Bone marrow (tissue), 2 donors: ENCODE results near the gene UBA3.

Source experiments
- DNase-seq, 2 donors: peaks; one replicate each; lab custom pipeline; 2025; lab: John Stamatoyannopoulos, UW

The UBA3 gene

DNA sequence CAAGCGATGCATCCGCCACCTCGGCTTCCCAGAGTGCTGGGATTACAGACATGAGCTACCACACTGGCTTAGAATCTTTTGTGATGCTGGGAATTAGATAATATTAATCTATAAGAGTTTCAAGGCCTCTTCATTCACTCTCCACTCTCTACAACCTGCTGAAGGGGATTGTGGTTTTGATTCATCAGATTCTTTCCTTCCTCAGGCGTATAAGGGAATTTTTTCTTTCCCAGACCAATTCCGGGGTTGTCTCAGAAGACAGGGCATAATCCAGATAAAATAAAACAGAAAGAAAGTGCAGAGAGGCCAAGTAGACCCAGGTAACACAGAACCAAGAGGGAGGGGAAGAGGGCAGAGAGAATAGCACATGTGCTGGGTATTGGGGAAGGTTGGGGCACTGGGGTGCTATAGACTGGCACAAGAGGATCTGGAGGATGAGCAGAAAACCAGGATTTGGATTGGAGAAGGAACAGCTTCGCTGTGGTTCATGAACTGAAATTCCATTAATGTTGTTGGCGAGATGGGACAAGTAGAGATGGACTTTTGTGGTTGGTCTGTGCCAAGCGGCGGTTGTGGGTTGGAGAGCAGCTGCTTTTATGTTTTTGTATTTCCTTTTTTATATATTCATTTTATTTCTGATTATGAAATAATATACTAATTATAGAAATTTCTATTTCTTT is 17.4 kb upstream of the UBA3 start:
- DNase-seq, result no peak

DNA sequence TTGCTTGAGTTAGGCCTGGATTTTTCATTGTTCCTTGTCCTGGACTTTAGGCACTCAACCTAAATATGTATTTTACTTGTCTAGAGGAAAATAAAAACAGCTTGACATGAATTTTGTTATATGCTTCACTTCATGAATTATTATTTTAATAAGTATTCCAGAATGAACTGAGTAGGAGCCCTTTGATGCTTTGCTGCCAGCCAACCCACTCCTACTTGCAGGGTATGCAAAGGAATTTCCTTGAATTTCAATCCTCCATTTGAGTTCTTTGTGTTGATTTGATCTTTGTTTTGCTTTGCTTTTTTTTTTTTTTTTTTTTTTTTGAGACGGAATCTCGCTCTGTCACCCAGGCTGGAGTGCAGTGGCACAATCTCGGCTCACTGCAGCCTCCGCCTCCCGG is 16.1 kb upstream of the UBA3 start:
- no peak for DNase-seq

DNA sequence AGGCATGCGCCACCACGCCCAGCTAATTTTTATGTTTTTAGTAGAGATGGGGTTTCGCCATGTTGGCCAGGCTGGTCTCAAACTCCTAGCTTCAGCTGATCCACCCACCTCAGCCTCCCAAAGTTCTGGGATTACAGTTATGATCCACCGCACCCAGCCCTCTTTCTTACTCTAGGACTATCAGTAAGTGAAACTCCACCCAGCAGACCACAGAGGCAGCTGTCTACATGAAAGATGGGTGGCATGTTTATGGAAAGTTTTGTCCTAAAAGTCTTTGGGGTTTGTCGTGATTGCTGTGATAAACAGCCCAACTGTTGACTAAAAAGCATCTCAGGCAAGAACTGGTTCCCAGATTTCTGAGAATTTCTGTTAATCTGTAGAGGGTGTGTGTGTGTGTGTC is 15.5 kb upstream of the UBA3 start:
- DNase-seq, result no peak

DNA sequence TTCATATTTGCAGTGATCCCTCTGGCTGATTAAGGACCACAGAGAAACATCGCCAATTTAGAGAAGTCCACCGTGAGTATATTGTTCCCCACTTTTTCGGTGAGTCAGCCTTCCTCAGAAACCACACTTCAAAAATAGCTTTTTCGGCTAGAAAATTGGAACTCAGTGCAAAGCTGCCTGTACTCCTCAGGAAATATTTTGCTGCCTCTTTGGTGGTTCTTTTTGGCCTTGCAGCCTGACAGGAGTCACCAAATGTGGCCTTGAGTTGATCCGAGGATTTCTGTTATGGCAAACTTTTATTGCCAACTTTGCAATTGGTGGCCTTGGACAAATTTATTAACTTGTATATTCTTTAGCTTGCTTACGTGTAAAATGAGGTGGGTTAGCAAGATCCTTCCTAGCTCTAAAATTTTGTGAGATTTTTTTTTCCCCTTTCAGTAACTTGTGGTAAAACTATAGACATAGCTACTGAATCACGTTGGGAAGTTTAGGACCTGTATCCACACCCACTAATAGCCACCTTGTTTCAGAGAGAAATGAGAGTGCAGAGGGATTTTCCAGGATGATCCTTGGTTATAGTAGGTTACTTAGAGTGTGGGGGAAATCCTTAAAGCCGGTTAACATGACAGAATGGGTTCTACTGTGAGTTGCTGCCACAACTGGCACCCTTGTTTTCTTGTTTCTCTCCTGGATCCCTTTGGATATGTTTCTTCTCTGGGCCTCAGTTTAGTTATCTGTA is 14.5 kb upstream of the UBA3 start:
- DNase-seq, result peak in 1 of 2 donors; percentile 96

DNA sequence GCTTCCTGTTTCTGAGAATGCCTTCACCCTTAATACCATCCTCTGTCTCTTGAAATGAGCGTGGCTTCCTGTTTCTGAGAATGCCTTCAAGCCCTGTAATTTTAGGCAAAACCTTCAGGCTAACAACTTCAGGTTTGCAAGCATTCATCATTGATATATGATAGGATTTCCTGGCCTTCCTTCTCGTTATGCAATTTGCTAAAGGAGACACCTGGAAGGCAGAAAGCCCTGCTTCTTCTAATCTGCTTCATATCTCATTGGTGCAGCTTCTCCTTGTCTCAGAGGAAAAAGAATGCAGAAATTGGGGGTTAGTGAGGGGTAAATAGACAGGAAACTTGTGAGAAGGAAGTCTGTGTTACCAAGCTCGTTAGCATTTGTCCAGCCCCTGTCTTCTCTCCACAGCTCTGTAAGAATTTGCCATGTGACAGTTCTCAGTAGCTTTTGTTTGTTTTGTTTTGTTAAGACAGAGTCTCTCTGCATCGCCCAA is 11.9 kb upstream of the UBA3 start:
- peak in 1 of 2 donors; percentile 88 for DNase-seq

DNA sequence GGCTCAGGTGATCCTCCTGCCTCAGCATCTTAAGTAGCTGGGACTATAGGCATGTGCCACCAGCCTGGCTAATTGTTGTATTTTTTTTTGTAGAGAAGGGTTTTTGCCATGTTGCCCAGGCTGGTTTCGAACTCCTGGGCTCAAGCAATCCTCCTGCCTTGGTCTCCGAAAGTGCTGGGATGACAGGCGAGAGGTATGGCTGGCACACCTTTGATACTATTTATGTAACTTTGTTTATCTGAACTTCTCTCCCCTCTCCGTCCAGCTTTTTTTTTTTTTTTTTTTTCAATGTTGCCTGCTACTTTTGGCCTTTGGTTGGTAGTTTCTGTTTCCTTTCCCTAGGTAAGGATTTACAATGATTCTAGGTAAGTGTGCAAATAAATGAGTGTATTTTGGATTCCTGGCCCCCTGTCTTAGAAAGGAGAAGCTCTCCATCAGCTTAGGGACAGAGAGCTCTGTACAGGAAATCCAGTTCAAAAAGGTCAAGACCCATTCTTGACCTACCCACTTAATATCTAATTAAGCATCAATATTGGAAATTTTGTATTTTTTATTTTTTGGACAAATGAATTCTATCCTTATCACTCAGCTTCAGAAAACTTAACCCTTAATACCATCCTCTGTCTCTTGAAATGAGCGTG is 11.3 kb upstream of the UBA3 start:
- no peak for DNase-seq

DNA sequence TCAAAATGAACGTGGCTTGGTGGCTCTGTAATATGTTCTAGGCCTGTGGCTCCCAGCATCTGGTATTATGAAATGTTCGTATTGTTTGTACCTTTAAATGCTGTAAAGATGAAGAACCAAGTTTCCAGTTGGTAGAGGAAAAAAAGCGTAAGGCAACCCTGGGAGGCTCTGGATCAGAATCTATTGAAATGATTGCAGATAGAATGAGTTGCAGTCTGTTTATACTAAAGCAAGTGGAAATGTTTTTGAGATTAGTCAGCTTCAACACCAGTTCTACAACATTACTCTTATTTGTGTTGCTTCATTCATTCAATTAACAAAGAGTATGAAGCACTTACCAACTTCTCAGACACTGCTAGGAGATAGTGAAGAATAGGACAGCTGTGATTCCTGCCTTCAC is 9.9 kb upstream of the UBA3 start:
- no peak for DNase-seq

DNA sequence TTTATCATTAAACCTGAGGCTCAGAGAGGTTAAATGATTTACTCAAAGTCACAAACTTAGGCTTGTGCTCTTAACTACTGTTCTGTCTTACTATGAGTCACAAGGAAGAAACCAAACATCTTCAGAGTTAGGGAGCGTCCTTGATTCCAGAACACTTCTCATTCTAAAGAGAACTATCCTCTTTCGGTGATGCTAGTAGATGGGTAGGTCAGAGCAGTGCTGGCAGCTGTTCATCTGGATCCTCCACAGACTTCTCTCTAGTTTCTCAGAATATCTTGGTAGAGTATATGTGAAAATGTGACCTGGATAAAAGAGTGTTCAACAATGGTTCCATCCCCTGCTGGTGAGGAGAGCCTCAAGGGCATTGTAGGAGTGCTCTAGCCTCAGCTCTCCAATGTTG is 7.9 kb upstream of the UBA3 start:
- DNase-seq, result no peak

DNA sequence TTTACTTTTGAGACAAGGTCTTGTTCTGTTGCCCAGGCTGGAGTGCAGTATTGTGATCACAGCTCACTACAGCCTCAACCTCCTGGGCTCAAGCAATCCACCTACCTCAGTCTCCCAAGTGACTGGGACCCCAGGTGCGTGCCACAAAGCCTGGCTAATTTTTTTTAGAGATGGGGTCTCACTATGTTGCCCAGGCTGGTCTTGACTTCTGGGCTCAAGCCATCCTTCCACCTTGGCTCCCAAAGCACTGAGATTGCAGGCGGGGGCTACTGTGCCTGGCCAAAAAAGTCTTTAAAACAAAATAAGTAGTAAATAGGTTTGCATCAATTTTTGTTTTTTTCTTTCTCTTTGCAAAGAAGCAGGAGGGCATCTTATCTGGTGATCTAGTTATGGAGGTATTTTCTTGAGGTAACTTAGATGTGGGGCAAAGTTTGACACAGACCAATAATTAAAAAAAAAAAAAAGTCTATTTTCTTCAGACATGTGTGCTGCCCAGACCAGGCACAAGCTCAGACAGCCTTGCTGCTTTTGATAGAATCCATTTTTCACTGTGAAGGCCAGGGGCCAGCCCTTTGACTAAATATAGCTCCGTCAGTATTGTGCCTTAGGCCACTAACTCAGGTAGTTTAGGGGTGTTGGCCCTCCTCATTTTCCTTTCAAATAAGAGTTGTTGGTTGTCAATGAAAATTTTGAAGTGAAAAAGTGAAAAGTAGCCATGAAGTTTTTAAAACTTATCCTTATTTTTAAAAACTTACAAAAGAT is 7.0 kb upstream of the UBA3 start:
- DNase-seq, result no peak

DNA sequence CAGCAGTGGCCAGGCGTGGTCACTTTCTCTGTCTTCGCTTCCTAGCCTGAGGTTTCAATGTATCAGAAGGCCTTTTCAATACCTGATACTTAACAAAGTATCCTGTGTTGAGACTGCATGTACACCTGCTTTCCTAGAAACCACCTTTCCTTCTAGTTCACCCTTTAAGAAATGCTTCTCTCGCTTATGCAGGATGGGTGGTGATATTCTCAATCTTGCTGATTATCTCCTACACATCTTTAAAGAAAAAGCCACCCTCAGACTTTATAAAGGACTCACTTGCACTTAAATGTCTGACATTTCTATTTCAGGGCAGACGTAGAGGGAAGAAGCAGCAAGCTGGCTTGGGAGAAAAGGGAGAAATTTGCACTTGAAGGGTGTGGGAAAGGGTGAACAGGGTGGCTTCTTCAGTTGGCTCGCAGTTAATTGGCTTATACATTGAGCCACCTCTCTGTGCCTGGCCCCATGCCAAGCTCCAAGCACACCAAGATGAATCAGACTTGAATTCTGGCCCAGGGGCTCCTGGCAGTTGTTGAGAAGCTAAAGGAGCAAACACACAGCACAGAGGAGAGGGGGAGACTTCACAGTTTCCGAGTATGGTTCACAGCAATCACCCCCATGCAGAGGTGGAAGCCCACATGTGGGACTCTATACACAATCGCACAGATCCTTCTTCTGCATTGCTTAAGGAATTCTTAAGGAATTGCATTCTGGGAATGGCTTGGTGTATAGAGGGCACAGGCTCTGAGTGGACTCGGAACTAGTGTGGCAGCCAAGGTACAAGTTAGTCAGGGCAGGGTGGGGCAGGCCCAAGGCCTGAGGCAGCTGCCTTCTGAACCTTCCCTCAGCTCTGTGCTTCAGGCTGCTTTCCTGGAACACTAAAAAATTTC is 5.9 kb upstream of the UBA3 start:
- DNase-seq, result peak; percentile 24 to 78

DNA sequence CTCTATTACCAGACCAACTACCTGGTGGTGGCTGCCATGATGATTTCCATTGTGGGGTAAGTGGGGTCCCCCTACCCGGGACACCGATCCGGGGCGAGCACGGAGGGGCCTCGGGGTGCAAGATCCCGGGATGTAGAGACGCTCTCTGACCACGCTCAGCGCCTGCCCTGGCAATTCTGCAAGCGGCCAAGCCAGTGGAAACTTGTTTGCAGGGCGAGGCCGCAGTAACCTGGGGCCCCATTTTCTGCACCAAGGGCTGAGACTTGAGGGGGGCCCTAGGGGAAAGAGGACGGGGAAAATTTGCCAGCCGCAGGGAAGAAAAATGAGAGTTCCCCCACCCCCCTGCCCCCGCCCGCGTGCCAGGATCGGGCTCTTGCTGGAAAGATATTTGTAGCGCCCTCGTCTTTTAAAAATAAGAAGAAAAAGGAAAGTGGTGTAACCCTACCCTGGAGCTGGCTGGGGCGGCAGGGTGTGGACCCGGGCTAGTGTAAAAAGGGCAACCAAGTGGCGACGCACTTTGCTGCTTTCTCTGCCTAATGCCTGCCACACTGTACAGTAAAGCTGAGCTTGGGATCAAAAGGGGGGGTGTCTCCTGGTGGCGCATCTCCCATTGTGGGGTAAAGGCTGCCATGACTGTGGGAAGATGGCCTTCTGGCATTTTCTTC is 5.1 kb upstream of the UBA3 start:
- no peak for DNase-seq

DNA sequence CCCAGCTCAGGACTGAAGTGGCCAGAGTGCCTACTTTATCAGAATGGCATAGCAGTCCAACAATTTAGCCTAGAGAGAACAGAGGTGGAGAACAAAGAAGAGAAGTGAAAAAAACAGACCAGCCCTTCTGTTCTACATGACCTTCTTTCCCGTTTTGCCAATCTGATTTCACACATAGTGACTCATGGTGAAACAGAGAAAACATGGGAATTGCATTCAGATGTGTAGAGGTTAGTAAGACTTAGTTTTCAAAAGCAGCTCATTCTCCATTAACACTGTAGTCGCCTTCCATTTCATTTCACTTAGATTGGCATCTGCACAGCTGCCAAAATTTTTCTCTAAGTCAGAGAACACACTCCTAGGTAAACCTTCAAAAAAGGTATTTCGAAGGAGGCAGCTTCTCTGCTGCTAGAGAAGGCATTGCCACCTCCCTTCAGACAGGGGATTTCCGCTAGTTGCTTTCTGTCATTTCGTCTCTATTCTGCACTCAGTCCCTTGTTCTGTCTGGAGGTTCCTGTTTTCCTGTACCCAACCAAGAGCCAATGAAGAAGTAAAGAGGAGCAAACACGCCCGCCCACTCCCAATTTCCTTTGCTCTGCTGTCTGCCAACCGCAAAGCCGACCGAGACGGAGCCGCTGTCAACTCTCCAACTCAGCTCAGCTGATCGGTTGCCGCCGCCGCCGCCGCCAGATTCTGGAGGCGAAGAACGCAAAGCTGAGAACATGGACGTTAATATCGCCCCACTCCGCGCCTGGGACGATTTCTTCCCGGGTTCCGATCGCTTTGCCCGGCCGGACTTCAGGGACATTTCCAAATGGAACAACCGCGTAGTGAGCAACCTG is 4.4 kb upstream of the UBA3 start, which contains the start of gene ARL6IP5:
TSS of gene ARL6IP5 (plus strand) at position 612 of the 842 bp plus-strand sequence. CDS start at position 723, 111 bp downstream.
- peak; percentile 79 to 100 for DNase-seq

DNA sequence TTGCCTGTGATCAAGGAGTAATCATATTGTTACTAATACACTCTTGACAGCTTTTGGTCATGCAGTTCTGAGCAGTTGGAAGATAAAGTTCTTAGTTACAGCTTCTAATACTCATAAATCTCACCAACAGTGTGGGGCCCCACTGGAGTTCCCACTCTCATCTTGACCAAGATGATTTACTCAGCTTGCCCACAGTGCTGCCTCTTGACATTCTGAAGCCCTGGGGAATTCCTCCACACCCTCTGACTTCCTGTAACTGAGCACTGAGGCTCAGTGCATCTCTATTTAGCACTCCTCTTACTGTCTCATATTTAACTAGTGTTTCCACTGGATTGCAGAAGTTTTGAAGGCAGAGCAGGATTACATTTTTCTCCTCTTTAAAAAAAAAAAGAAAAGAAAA is 2.6 kb upstream of the UBA3 start:
- DNase-seq, result peak in 1 of 2 donors; percentile 71

DNA sequence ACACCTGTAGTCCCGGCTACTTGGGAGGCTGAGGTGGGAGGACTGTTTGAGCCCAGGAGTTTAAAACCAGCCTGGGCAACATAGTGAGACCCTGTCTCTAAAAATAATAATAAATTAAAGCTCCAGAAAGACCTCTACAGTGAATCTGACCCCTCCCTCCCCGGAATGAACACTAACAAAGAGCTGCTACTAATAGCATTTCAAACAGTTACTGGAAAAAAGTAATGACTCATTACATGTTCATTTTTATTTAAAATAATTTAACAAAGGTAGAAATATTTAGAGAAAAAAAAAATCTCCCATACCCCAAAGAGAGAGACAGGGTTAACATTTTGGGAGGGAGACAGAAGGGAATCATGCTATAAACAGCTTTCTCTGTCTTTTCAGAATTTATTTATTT is 2.2 kb upstream of the UBA3 start:
- no peak for DNase-seq

DNA sequence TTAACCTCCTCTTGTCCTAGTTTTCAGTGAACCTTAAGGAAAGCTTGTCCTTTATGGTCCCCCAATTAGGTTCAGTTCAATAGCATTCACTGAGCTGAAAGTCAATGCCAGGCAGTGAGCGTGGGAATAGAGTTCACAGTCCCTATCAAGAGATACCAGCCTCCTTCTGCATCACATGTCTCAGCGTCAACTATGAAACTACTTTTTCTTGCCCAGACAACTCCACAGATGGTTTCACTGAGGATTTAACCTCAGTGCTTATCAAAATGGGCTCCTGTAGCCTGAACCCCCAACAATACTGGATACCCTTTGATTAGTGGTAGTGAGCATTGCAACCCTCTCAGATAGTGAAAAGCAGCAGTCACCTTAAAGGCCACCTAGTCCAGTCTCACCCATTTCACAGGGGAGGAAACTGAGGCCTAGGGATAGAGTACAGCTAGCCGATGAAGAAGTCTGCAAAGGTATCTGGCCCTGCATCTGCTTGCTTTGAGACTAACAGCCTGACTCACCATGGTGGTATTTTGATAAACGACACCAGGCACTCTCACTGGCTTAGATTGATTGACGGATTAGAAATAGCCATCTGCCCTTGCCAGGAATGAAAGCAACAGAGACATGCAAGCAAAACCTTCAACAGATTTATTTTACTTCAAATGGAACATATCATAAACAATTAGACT is 1.6 kb upstream of the UBA3 start:
- DNase-seq, result no peak

DNA sequence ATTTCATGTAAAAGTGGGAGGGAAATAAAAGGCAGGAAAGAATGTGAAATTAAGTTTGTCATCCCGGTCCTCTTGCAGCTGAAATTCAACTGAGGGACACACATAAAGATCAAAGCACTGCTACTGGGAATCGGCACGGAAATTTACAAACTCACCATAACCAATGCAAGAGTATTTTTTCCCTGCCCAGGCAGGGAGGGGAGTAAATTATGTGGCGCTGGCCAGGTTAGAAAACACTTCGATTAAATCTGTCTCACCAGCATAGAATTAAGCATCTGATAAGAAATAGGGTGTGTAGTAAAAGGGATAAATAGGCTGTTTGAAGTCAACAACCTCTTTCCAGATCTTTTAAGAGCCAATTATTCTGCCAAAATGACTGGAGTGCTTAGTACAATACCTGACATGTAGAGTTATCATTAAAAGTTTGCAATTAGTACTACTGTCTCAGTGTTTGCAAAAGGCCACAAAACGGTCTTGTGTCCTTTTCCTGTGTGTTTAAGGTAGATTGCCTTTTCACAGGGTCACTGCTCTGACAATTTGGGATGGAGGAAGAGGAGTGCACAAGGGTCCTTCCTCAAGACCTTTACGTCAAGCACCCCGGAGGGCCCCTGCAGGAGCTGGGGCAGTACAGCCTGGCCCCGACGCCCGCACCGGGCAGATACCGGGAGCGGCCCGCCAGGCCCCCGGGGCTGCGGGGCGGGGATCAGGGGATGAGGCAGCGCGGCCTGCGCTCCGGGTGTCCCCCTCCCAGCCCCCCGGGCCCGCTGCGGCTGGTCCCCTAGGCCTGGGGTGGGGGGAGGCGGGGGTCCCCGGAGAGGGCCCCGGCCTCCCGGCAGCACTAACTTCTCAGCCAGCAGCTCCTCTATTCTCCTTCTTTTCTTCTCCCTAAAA is 651 bp downstream of the UBA3 start:
- no peak for DNase-seq

DNA sequence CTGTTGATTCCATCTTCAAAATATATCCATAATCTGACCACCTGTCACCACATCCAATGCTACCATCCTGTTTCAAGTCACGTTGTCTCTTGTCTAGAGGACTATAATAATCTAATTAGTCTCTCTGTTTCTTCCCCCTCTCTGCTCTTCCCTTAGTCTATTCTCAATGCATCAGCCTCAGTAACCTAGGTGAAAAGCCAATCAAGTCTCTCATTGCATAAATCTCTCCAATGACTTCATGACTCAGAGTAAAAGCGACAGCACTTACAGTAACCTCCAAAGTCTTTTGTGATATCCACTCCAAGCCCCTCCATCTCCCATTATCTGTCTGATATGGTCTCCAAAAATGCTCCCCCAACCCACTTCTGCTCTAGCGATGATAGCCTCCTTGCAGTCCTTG is 7.2 kb downstream of the UBA3 start:
- no peak for DNase-seq

DNA sequence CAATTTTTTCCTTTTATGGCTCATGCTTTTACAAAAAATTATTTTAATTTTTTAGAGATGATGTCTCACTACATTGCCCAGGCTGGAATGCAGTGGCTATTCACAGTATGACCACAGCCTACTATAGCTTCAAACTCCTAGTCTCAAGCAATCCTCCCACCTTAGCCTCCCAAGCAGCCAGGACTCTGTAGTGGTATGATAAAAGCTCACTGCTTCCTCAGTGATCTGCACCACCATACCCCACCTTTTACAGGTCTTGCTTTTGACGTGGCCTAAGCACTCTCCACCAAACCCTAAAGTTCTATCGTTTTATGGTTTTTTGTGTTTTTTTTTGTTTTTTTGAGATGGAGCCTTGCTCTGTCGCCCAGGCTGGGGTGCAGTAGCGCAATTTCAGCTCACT is 14.0 kb downstream of the UBA3 start:
- no peak for DNase-seq
